ENCODE measurements around the gene ARHGAP8. TPM values are rescaled to one million over a fixed set of nuclear protein-coding genes. Genes with fewer than 3 reads are reported as not detected.

Gene ARHGAP8
- total and polyA plus RNA-seq, 8 donors, result 7.8 to 63.6 (median 11.3) TPM

- no peaks in the 10 kb centered on the region for H3K9me3 ChIP-seq
- peaks cover 0 to 14% (median 0%) of the 10 kb centered on the region in 4 donors for H3K36me3 ChIP-seq
- no peak overlapping the region for H3K27ac ChIP-seq
- no peaks in the 10 kb centered on the region for H3K4me1 ChIP-seq
- DNase-seq, result no peak
- intact Hi-C loops (cut with DNase I; ENCODE audit: low total_unique reads), result no loop called here
- no peaks in the 10 kb centered on the region for H3K27me3 ChIP-seq
- no peak overlapping the region for H3K4me3 ChIP-seq
- TF ChIP-seq CTCF (IDR thresholded peaks at IDR 0.05) (no peak), EP300 (IDR thresholded peaks at IDR 0.05) (no peak), POLR2AphosphoS5 (IDR thresholded peaks at IDR 0.05) (no peak), POLR2A (IDR thresholded peaks at IDR 0.05) (no peak)
- 83 to 95% (median 86%) methylated on average over 7 to 14 of the region's 14 CpGs for WGBS, 5 donors
Observed at GRCh38 chr22:44885806-44886360, 133.5 kb downstream of the ARHGAP8 start.

GRCh38 chr22:44887941-44888366 is 135.6 kb downstream of the ARHGAP8 start:
- DNase-seq, result no peak
- Histone ChIP-seq H3K4me1 (no peaks in the 10 kb centered on the region), H3K27ac (no peak overlapping the region), H3K4me3 (no peak overlapping the region), H3K36me3 (no peaks in the 10 kb centered on the region), H3K27me3 (no peaks in the 10 kb centered on the region), H3K9me3 (no peaks in the 10 kb centered on the region)
- no peak for TF ChIP-seq CTCF (IDR thresholded peaks at IDR 0.05)
- no peak for TF ChIP-seq POLR2AphosphoS5 (IDR thresholded peaks at IDR 0.05)
- no peak for TF ChIP-seq EP300 (IDR thresholded peaks at IDR 0.05)
- TF ChIP-seq POLR2A (IDR thresholded peaks at IDR 0.05), result no peak
- WGBS, 5 donors, result 85 to 89% (median 87%) methylated on average over 10 to 16 of the region's 16 CpGs
- intact Hi-C loops (cut with DNase I; ENCODE audit: low total_unique reads), result no loop called here

DNA sequence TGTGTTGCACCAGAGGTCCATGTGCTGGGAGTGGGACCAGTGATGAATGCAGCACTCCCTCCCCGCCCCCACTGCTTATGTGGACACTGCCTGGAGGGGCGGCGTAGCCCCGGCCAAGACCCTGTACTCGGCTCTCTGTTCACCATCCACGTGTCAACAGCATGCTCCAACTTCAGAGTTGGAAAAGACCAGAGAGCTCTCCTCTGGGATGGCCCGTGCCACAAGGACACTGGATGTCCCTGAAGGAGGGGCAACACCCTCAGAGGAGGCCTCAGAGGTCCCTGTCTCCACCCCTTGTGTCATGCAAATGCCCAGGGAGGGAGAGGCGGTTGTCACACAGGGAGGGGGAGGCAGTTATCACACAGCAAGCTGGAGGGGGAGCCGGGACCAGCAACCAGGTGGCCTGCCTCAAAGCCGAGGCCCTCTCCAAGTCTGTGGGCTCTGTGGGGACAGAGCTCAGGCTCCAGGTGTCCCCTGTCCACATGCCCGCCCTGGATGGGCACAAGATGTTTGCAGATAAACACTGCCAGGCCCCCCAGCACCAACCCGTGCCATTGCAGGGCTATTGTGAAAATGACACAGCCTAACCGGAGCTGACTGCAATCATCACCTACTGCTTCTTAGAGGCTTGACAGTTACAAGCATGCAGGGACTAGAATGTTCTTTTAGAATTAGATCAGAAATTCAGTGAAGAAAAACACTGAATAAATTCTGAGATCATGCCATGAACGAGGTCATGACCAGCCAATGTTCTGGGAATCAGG is 136.3 kb downstream of the ARHGAP8 start:
- Histone ChIP-seq H3K27ac (no peak overlapping the region), H3K4me1 (no peaks in the 10 kb centered on the region), H3K9me3 (no peaks in the 10 kb centered on the region), H3K36me3 (no peaks in the 10 kb centered on the region), H3K4me3 (no peak overlapping the region), H3K27me3 (no peaks in the 10 kb centered on the region)
- DNase-seq, result no peak
- intact Hi-C loops (cut with DNase I; ENCODE audit: low total_unique reads), result no loop called here
- TF ChIP-seq EP300 (IDR thresholded peaks at IDR 0.05) (no peak), POLR2AphosphoS5 (IDR thresholded peaks at IDR 0.05) (no peak), CTCF (IDR thresholded peaks at IDR 0.05) (no peak), POLR2A (IDR thresholded peaks at IDR 0.05) (no peak)
- 69 to 80% (median 74%) methylated on average over 13 to 14 of the region's 14 CpGs for WGBS, 5 donors

DNA sequence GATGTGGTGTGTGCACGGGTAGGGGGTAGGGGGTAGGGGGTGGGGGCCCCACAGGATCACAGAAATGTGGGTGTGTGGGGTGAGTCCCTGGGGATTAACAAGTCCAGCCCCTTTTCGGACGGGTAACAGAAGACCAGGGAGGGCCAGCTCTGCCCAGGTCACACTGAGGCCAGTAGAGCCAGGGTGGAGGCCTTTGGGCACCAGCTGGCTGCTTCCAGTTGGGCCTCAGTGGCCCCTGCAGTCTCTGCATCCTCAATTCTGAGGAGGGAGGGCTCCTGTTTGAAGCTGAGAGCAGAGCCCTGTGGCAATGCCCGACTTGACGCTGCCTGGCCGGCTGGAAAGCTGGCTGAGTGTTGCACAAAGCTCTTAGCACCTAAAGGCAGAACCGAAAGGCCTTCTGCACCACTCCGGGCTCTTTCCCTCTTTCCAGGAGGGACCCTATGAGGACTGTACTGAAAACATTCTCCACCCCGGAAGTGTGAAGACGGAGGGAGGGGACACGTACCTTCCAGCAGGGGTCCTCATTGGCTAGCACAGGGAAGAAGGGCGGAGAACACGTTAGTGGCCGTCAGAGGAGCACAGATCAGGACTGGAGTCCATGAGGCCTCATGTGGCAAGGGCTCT is 137.0 kb downstream of the ARHGAP8 start:
- TF ChIP-seq POLR2AphosphoS5 (IDR thresholded peaks at IDR 0.05), result no peak
- TF ChIP-seq POLR2A (IDR thresholded peaks at IDR 0.05), result no peak
- TF ChIP-seq CTCF (IDR thresholded peaks at IDR 0.05), result no peak
- TF ChIP-seq EP300 (IDR thresholded peaks at IDR 0.05), result no peak
- intact Hi-C loops (cut with DNase I; ENCODE audit: low total_unique reads), result no loop called here
- Histone ChIP-seq H3K36me3 (no peaks in the 10 kb centered on the region), H3K27ac (no peak overlapping the region), H3K4me3 (no peak overlapping the region), H3K4me1 (no peaks in the 10 kb centered on the region), H3K9me3 (no peaks in the 10 kb centered on the region), H3K27me3 (no peaks in the 10 kb centered on the region)
- peak in 1 of 2 donors; percentile 13 for DNase-seq
- 67 to 75% (median 69%) methylated on average over 14 of the region's 14 CpGs for WGBS, 5 donors
